A673 (cell line): ENCODE data around the gene RASSF10. TPM values are rescaled to one million over a fixed set of nuclear protein-coding genes. Genes with fewer than 3 reads are reported as not detected.

ENCODE experiments used
- BruUV-seq: library from RNA; stranded (reverse); fragments of 400-500 nt; replicated peaks from 2 replicates; lab custom pipeline; 2021; lab: Mats Ljungman, UMichigan
- CTCF ChIA-PET: fragments of 300-600 bp; sonication (Branson Sonifier 250); formaldehyde crosslinking; loops from one replicate; lab custom pipeline; 2022; ENCODE audit warnings: antibody characterized with exemption; lab: Charles Lee
- POLR2A ChIA-PET: fragments of 300-600 bp; sonication (Branson Sonifier 250); formaldehyde crosslinking; loops from one replicate; lab custom pipeline; 2022; ENCODE audit warnings: antibody characterized with exemption; ENCODE audit not compliant: low non-redundant PET; lab: Charles Lee
- DNase-seq: peaks from one replicate; pipeline ENCODE4 v3.0.0-alpha.2; 2015; ENCODE audit warnings: low spot score
- H3K27ac ChIP-seq: fragments of 200-600 bp; sonication (generic); 2 replicates; pipeline ENCODE4 v1.5.1; 2016; ENCODE audit warnings: mixed run types, low read depth, mild to moderate bottlenecking, mixed read lengths, antibody characterized with exemption, low read length; ENCODE audit not compliant: poor library complexity, severe bottlenecking
- H3K27me3 ChIP-seq: fragments of 200-600 bp; sonication (generic); replicated peaks from 2 replicates; pipeline ENCODE4 v1.6.1; 2017; ENCODE audit warnings: mixed run types, low read depth, mild to moderate bottlenecking, mixed read lengths, antibody characterized with exemption, low read length; ENCODE audit not compliant: insufficient read depth, poor library complexity
- H3K36me3 ChIP-seq: fragments of 200-600 bp; sonication (generic); 2 replicates; pipeline ENCODE4 v1.6.1; 2016; ENCODE audit warnings: mixed run types, mild to moderate bottlenecking, mixed read lengths, antibody characterized with exemption, low read length; ENCODE audit not compliant: insufficient read depth, poor library complexity, severe bottlenecking
- H3K4me1 ChIP-seq: fragments of 200-600 bp; sonication (generic); 2 replicates; pipeline ENCODE4 v1.6.1; 2017; ENCODE audit warnings: mixed run types, mild to moderate bottlenecking, mixed read lengths, antibody characterized with exemption, low read length; ENCODE audit not compliant: insufficient read depth, poor library complexity, severe bottlenecking
- H3K4me3 ChIP-seq: fragments of 200-600 bp; sonication (generic); 2 replicates; pipeline ENCODE4 v1.5.1; 2016; ENCODE audit warnings: low read depth, mixed run types, mild to moderate bottlenecking, mixed read lengths, low read length; ENCODE audit not compliant: poor library complexity, severe bottlenecking
- H3K9me3 ChIP-seq: fragments of 200-600 bp; sonication (generic); 2 replicates; pipeline ENCODE4 v1.6.1; 2016; ENCODE audit warnings: mixed run types, low read depth, mild to moderate bottlenecking, mixed read lengths, antibody characterized with exemption, low read length; ENCODE audit not compliant: poor library complexity, severe bottlenecking
- CTCF ChIP-seq: fragments of 300-800, 200-600 bp; sonication (generic); conservative IDR thresholded peaks from 2 replicates; pipeline ENCODE4 v1.5.1; 2017; ENCODE audit warnings: low read depth, mild to moderate bottlenecking, antibody characterized with exemption, low read length, moderate library complexity, mixed read lengths
- EZH2 ChIP-seq: fragments of 200-600 bp; sonication (generic); IDR thresholded peaks from 2 replicates; pipeline ENCODE4 v1.6.1; 2017; ENCODE audit warnings: borderline replicate concordance, low read depth, mild to moderate bottlenecking, mixed read lengths, antibody characterized with exemption, low read length; ENCODE audit not compliant: poor library complexity, severe bottlenecking
- intact Hi-C: fragments of 100-400 bp; cut with micrococcal nuclease; formaldehyde crosslinking; loops from one replicate; pipeline ENCODE4 v1.10.0; 2022; ENCODE audit not compliant: unreplicated experiment
- total RNA-seq: library from RNA; stranded (reverse); gene quantifications from 2 replicates; pipeline ENCODE4 v1.2.3, GENCODE V29; 2021

The RASSF10 gene
- total RNA-seq, 1 experiment from 2014 or later, result 0.15 TPM

GRCh38 chr11:13028322-13028721 lies 19.2 kb downstream of the RASSF10 start:
- intact Hi-C loops, result no loop called here
- POLR2A ChIA-PET, result no interaction called here

GRCh38 chr11:13029872-13030271 lies 20.8 kb downstream of the RASSF10 start:
- Histone ChIP-seq H3K9me3 (no peaks in the 10 kb centered on the region), H3K4me1 (no peaks in the 10 kb centered on the region), H3K36me3 (no peaks in the 10 kb centered on the region), H3K4me3 (no peak overlapping the region), H3K27ac (no peak overlapping the region), H3K27me3 (peaks cover 22% of the 10 kb centered on the region)
- no TSS peak for BruUV-seq
- DNase-seq, result no peak
- no peak for TF ChIP-seq EZH2
- no peak for TF ChIP-seq CTCF
- CTCF ChIA-PET, result no interaction called here
- intact Hi-C loops, result no loop called here
- POLR2A ChIA-PET, result no interaction called here

More at GRCh38 chr11:13028322-13028721, 19.2 kb downstream of the RASSF10 start:
- no peaks in the 10 kb centered on the region for H3K36me3 ChIP-seq
- DNase-seq, result no peak
- H3K9me3 ChIP-seq, result no peaks in the 10 kb centered on the region
- no peaks in the 10 kb centered on the region for H3K4me1 ChIP-seq
- H3K4me3 ChIP-seq, result no peak overlapping the region
- TF ChIP-seq CTCF (no peak), EZH2 (no peak)
- peaks cover 34% of the 10 kb centered on the region for H3K27me3 ChIP-seq
- H3K27ac ChIP-seq, result no peak overlapping the region
- CTCF ChIA-PET, result no interaction called here
- no TSS peak for BruUV-seq

GRCh38 chr11:13030857-13031256 lies 21.7 kb downstream of the RASSF10 start:
- POLR2A ChIA-PET, result no interaction called here
- peaks cover 19% of the 10 kb centered on the region for H3K27me3 ChIP-seq
- intact Hi-C loops, result no loop called here

More at GRCh38 chr11:13030857-13031256, 21.7 kb downstream of the RASSF10 start:
- no peak for TF ChIP-seq EZH2
- no peak for TF ChIP-seq CTCF
- H3K27ac ChIP-seq, result no peak overlapping the region
- H3K9me3 ChIP-seq, result no peaks in the 10 kb centered on the region
- no peaks in the 10 kb centered on the region for H3K4me1 ChIP-seq
- no TSS peak for BruUV-seq
- H3K4me3 ChIP-seq, result no peak overlapping the region
- H3K36me3 ChIP-seq, result no peaks in the 10 kb centered on the region
- DNase-seq, result no peak
- CTCF ChIA-PET, result no interaction called here
